Fibroblast of lung (primary cell): ENCODE data around the gene ID4. TPM values are rescaled to one million over a fixed set of nuclear protein-coding genes. Genes with fewer than 3 reads are reported as not detected.
"Not testable (repeated sequence)": the region's sequence is repeated elsewhere in the genome, so short reads cannot be mapped to it uniquely, and the experiment has no call there.

ENCODE experiments used
- DNase-seq, 2 donors: peaks; one replicate each; pipeline versions ENCODE4 v3.0.0 to v3.0.0-alpha.2; 2010; ENCODE audit warnings: low read depth in 2 of 2
- H2AFZ ChIP-seq: 2 replicates; pipeline ENCODE4 v1.5.1; 2012; ENCODE audit warnings: low read length, control low read depth, inconsistent platforms
- H3K27ac ChIP-seq: 2 replicates; pipeline ENCODE4 v1.5.1; 2011; ENCODE audit warnings: low read length, control low read depth; ENCODE audit not compliant: insufficient read depth
- H3K27me3 ChIP-seq: 2 replicates; pipeline ENCODE4 v1.5.1; 2011; ENCODE audit warnings: mild to moderate bottlenecking, low read length; ENCODE audit not compliant: control insufficient read depth, insufficient read depth
- H3K36me3 ChIP-seq: 2 replicates; pipeline ENCODE4 v1.5.1; 2011; ENCODE audit warnings: low read length; ENCODE audit not compliant: control insufficient read depth, insufficient read depth
- H3K4me1 ChIP-seq: 2 replicates; pipeline ENCODE4 v1.5.1; 2011; ENCODE audit warnings: low read length; ENCODE audit not compliant: control insufficient read depth, insufficient read depth; ENCODE audit errors: extremely low read depth
- H3K4me2 ChIP-seq: 2 replicates; pipeline ENCODE4 v1.5.1; 2011; ENCODE audit warnings: low read length, control low read depth; ENCODE audit not compliant: insufficient read depth; ENCODE audit errors: extremely low read depth
- H3K4me3 ChIP-seq, 4 experiments: fragments of 200-600 bp in 1 of 4; sonication (generic) in 1 of 4; replicated peaks in 1 of 4; 2 replicates each; pipeline ENCODE4 v1.5.1; 2011 to 2016; ENCODE audit warnings: low read length in 4 of 4, low read depth in 3 of 4, mild to moderate bottlenecking in 3 of 4, control low read depth in 2 of 4, inconsistent platforms in 1 of 4, mixed read lengths in 1 of 4; ENCODE audit not compliant: insufficient read depth in 1 of 4; ENCODE audit errors: control extremely low read depth in 1 of 4
- H3K79me2 ChIP-seq: 2 replicates; pipeline ENCODE4 v1.5.1; 2012; ENCODE audit warnings: mild to moderate bottlenecking, low read length, inconsistent platforms; ENCODE audit not compliant: control insufficient read depth, insufficient read depth
- H3K9ac ChIP-seq: 2 replicates; pipeline ENCODE4 v1.5.1; 2011; ENCODE audit warnings: mild to moderate bottlenecking, low read length, control low read depth; ENCODE audit not compliant: insufficient read depth
- H3K9me3 ChIP-seq: 2 replicates; pipeline ENCODE4 v1.5.1; 2012; ENCODE audit warnings: low read depth, low read length; ENCODE audit not compliant: control insufficient read depth, insufficient read depth
- H4K20me1 ChIP-seq: 2 replicates; pipeline ENCODE4 v1.5.1; 2011; ENCODE audit warnings: low read length; ENCODE audit not compliant: control insufficient read depth, insufficient read depth; ENCODE audit errors: extremely low read depth
- CTCF ChIP-seq, 2 donors: IDR thresholded peaks in 1 of 2; conservative IDR thresholded peaks in 1 of 2; 1 replicate in 1 of 2; 2 replicates in 1 of 2; pipeline ENCODE4 v1.5.1; 2011 to 2012; ENCODE audit warnings: low read length in 2 of 2, control low read depth in 1 of 2, inconsistent platforms in 1 of 2, low read depth in 1 of 2, mild to moderate bottlenecking in 1 of 2
- EZH2 ChIP-seq: IDR thresholded peaks from 2 replicates; pipeline ENCODE4 v1.5.1; 2012; ENCODE audit warnings: low read length, control low read depth, mild to moderate bottlenecking; ENCODE audit errors: missing control alignments
- polyA plus RNA-seq, 2 donors: library from polyadenylated mRNA; depleted of rRNA in 1 of 2; stranded (reverse) in 1 of 2; unstranded in 1 of 2; fragments of >200 nt; gene quantifications; 2 replicates each; pipeline ENCODE4 v1.2.1, GENCODE V29; 2011 to 2012; ENCODE audit warnings: missing spikeins in 1 of 2
- total RNA-seq: library from RNA; depleted of rRNA; stranded (reverse); fragments of >200 nt; gene quantifications from 2 replicates; pipeline ENCODE4 v1.2.1, GENCODE V29; 2014

Gene ID4
- total and polyA plus RNA-seq, 2 donors (not counting 1 experiment from before 2014, with no cell fraction given): 0.51 to 0.83 TPM

- no peaks in the 10 kb centered on the region for H3K79me2 ChIP-seq
- no peaks in the 10 kb centered on the region for H3K36me3 ChIP-seq
- TF ChIP-seq CTCF (conservative IDR thresholded peaks at IDR 0.05 in 1 of 2, IDR thresholded peaks at IDR 0.05 in 1 of 2; ENCODE audit: low read depth in 1 of 2, low read length in 2 of 2): no peak
- no peak for TF ChIP-seq EZH2
- H3K4me1 ChIP-seq: peaks cover 2% of the 10 kb centered on the region
- H3K27me3 ChIP-seq: no peaks in the 10 kb centered on the region
- H4K20me1 ChIP-seq: no peaks in the 10 kb centered on the region
- no peak overlapping the region for H2AFZ ChIP-seq
- no peak overlapping the region for H3K9ac ChIP-seq
- no peak for DNase-seq
- H3K27ac ChIP-seq: no peak overlapping the region
- H3K9me3 ChIP-seq: no peaks in the 10 kb centered on the region
- H3K4me3 ChIP-seq: no peak overlapping the region
- H3K4me2 ChIP-seq: no peak overlapping the region
Measured at GRCh38 chr6:19852927-19853326, 15.8 kb downstream of the ID4 start.

GRCh38 chr6:19854421-19855015 lies 17.3 kb downstream of the ID4 start:
- not testable (repeated sequence) for H3K9ac ChIP-seq, H3K4me2 ChIP-seq, H2AFZ ChIP-seq, H3K9me3 ChIP-seq, H4K20me1 ChIP-seq, H3K4me3 ChIP-seq, H3K27me3 ChIP-seq, H3K27ac ChIP-seq, DNase-seq, H3K79me2 ChIP-seq, H3K4me1 ChIP-seq, H3K36me3 ChIP-seq

- Histone ChIP-seq H3K4me2 (no peak overlapping the region), H4K20me1 (no peaks in the 10 kb centered on the region), H3K9me3 (no peaks in the 10 kb centered on the region), H3K4me3 (no peak overlapping the region), H3K27ac (no peak overlapping the region), H3K4me1 (peaks cover 2% of the 10 kb centered on the region), H3K27me3 (no peaks in the 10 kb centered on the region), H3K36me3 (no peaks in the 10 kb centered on the region), H3K9ac (no peak overlapping the region), H3K79me2 (no peaks in the 10 kb centered on the region), H2AFZ (no peak overlapping the region)
- no peak for DNase-seq
- TF ChIP-seq EZH2 (no peak), CTCF (conservative IDR thresholded peaks at IDR 0.05 in 1 of 2, IDR thresholded peaks at IDR 0.05 in 1 of 2; ENCODE audit: low read depth in 1 of 2, low read length in 2 of 2) (no peak)
Measured at GRCh38 chr6:19855536-19855935, 18.4 kb downstream of the ID4 start.
